Left cardiac atrium (tissue), 4 donors: ENCODE results near the gene EMCN. TPM values are rescaled to one million over a fixed set of nuclear protein-coding genes. Genes with fewer than 3 reads are reported as not detected.
A peak's percentile ranks its signal among the peaks of the same experiment; 100 is the strongest.

Experiments used
- ATAC-seq, 2 donors: fragments of 200-7000 bp; cut with Tn5 transposase; one replicate each; pipeline ENCODE4 v1.9.1; 2020; ENCODE audit warnings: mild to moderate bottlenecking in 2 of 2, moderate library complexity in 2 of 2
- DNase-seq: peaks from one replicate; pipeline ENCODE4 v3.0.0-alpha.2; 2020
- intact Hi-C, 2 donors: fragments of 100-400 bp; cut with DNase I; formaldehyde crosslinking; loops; one replicate each; pipeline versions ENCODE4 v1.14.1 to v1.15.1; 2022 to 2023
- total RNA-seq, 2 donors: library from RNA; stranded (reverse); fragmentation: NEBNext Ultra II Directional; extraction: Animal tissue kit (Norgen Biotek cat#: 25700); gene quantifications; one replicate each; pipeline ENCODE4 v1.2.1, GENCODE V29; 2021
- donor health status: DM: no; HTN: yes; CAD: no.
- donor health status: DM: no; HTN: yes; CAD: no; lungs with severe emphysema.
- donor health status: DM: yes; HTN: yes; CAD: no.
- donor health status: Dilated cardiomyopathy.

EMCN gene
- total RNA-seq, 2 donors from 2014 or later = 31.7 to 67.9 TPM

DNA sequence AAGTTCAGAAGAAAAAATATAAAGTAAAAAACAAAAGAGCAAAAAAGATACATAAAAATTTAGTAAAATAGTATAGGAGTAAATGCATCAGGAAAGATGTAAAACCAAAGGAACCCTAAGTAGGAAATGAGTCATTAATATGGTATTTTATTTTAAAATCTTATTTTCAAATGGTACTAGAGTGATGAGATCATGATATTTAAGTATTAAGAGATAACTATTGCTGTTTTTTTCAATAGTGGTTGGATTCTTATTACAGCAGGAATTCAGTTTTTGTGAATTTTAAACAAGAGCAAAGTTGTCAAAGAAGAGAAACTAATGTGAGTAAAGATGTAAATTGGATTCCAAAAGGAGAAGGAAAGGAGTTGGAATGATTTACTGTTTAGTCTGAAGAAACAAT lies 20.0 kb downstream of the EMCN start:
- ATAC-seq (no peak), DNase-seq (no peak)
- intact Hi-C loops = no loop called here

DNA sequence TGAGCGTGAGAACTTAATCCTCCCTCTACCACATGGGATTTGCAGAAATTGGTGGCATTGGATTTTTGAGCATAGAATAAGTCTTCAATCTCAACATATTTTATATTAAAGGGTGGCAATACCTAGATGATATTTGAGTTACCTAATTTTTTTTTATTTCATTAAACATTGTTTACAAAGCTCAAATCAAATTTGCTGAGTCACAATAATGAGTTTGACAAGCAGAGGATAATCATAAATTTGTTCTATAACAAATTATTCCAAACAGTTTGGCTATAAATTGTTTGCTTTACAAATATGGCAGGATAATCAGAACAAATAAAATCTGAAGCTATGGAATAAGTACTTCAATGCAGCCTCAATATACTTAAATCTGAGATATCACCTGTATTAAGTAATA lies 22.7 kb downstream of the EMCN start:
- intact Hi-C loops = no loop called here
- DNase-seq (no peak), ATAC-seq (no peak)

DNA sequence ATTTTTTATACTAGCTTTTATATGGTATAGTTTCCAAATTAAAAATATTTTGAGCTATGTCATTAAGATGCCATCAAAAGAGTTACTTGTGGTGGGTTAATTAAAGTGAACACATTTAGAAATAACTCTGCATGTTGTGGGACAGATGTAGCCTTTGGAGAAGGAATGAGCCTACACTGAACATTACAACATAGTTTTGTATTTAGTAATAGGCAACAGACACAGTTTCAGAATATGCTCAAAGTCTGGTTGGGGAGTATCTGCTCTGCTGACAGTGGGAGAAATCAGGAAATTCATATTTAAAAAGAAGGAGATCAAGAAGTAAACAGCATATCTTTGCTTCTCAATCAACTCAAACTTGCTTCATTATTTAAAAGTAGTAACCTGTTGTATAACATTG lies 23.7 kb downstream of the EMCN start:
- intact Hi-C loops = no loop called here
- no peak for ATAC-seq
- no peak for DNase-seq

- intact Hi-C loops = no loop called here
These were observed 24.1 kb downstream of the EMCN start for GRCh38 chr4:100493756-100494155.

DNA sequence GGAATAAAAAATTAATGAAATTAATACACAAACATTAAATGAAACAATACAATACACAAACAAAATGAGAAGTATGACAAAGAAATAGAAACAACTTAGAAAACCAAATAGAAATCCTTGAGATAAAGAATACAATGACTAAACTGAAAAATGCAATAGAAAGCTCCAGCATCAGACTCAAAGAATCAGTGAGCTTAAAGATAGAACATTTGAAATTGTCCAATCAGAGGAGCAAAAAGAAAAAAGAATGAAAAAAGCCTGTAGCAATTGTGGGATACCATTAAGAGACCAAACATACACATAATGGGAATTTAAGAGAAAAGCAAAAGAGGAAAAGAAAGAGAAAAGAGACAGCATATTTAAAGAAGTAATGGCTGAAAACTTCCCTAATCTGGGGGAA lies 25.7 kb downstream of the EMCN start:
- ATAC-seq = no peak

More at GRCh38 chr4:100493756-100494155, 24.1 kb downstream of the EMCN start:
- DNase-seq (no peak), ATAC-seq (no peak)

GRCh38 chr4:100489305-100489704 lies 28.5 kb downstream of the EMCN start:
- no peak for ATAC-seq
- intact Hi-C loops = no loop called here

More for the DNA sequence above, 25.7 kb downstream of the EMCN start:
- no peak for DNase-seq
- intact Hi-C loops = no loop called here

GRCh38 chr4:100486496-100486895 lies 31.3 kb downstream of the EMCN start:
- DNase-seq (no peak), ATAC-seq (no peak)
- intact Hi-C loops = no loop called here

More at GRCh38 chr4:100489305-100489704, 28.5 kb downstream of the EMCN start:
- DNase-seq = no peak

DNA sequence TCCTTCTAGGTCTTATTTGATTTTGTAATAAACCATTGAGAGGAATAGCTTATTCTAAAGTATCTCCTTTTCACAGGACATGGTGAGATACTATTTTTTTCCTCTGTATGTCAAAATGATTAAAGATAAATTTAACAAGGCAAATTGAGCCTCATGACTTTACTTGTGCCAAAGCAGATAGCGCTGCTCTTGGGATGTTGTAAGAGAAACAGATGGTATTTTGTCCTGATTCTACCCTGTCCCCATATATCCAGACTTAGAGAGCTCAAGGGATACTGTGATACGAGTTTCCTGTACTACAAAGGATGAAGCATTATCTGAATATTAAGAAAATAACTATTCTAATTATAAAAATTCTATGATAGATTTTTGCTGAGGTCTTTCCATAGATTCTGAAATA lies 34.0 kb downstream of the EMCN start:
- intact Hi-C loops = no loop called here
- ATAC-seq = no peak
- DNase-seq = no peak

GRCh38 chr4:100479971-100480370 lies 37.9 kb downstream of the EMCN start:
- intact Hi-C loops = no loop called here
- ATAC-seq (no peak), DNase-seq (no peak)

DNA sequence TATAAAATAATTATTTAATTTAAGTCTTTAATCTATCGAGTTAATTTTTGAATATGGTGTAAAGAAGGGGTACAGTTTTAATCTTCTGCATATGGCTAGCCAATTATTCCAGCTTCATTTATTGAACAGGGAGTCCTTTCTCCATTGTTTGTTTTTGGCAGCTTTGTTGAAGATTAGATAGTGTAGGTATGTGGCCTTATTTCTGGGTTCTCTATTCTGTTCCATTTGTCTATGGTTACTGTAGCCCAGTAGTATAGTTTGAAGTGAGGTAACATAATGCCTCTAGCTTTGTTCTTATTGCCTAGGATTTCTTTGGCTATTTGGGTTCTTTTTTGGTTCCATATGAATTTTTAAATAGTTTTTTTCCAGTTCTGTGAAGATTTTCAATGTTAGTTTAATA lies 48.3 kb downstream of the EMCN start:
- no peak for DNase-seq
- intact Hi-C loops = no loop called here
- ATAC-seq = no peak

GRCh38 chr4:100466501-100466900 lies 51.3 kb downstream of the EMCN start:
- DNase-seq (no peak), ATAC-seq (no peak)
- intact Hi-C loops = no loop called here

GRCh38 chr4:100461807-100462605 lies 55.8 kb downstream of the EMCN start:
- DNase-seq (no peak), ATAC-seq (no peak)
- intact Hi-C loops = no loop called here

DNA sequence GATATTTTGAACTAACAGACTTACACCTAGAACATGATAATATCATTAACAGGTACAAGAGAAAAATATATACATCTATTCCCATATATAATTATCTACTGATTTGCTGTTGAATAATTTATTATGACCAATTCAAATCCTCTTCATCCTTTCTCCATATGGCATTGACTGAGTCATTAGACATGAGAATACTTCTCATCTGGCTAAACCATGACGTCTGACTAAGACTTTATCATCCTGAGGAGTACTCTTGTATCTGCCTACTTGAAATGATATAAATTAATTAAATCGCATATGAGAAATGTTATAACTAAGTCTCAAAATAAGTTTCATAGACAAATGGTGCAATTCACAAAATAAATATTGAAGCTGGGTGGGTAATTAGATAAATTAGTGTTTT lies 67.4 kb downstream of the EMCN start:
- ATAC-seq (no peak), DNase-seq (no peak)
- intact Hi-C loops = no loop called here

DNA sequence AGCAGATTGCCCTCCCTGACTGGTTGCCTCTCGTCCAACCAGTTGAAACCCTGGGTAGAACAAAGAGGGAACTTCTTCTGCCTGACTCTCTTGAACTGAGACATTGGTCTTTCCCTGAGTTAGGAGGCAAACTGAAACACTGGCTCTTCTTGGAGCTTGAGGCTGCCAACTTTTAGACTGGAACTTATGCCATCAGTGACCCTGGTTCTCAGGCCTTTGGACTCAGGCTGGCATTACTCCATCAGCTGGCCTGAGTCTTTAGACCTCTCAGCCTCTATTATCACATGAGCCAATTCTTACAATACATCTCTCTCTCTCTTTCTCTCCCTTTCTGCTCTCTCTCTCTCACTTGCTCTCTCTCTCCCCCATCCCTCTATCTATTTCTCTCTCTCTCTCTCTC lies 86.4 kb downstream of the EMCN start:
- DNase-seq (no peak), ATAC-seq (no peak)
- intact Hi-C loops = no loop called here

GRCh38 chr4:100430451-100430850 lies 87.4 kb downstream of the EMCN start:
- no peak for DNase-seq
- intact Hi-C loops = no loop called here
- no peak for ATAC-seq

- DNase-seq = no peak
These were observed 88.2 kb downstream of the EMCN start for GRCh38 chr4:100429616-100430015.

DNA sequence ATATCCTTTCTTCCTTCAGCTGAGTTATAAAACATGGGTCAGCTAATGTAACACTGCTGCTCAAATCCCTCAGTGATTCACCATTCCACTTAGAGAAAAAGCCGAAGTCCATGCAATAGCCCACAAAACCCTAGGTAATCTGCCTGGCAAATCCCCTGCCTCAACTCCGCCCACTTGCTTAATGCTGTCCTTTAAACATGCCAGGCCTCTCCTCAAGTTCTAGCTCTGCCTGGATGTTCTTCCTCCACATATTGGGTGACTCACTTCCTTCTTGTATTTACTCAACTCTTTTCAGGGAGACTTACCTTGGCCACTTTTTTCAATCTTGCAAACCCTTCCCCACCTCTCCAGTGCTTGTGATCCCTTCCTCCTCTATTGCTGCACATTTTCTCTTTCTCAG lies 89.8 kb downstream of the EMCN start:
- DNase-seq (no peak), ATAC-seq (no peak)
- intact Hi-C loops = loop anchor here in 1 of 2 donors (10.0 kb wide), 1 partner anchor 333 kb away; no protein-coding TSS in a partner anchor

More at GRCh38 chr4:100429616-100430015, 88.2 kb downstream of the EMCN start:
- ATAC-seq = no peak
- intact Hi-C loops = loop anchor here in 1 of 2 donors (10.0 kb wide), 1 partner anchor 335 kb away; no protein-coding TSS in a partner anchor

DNA sequence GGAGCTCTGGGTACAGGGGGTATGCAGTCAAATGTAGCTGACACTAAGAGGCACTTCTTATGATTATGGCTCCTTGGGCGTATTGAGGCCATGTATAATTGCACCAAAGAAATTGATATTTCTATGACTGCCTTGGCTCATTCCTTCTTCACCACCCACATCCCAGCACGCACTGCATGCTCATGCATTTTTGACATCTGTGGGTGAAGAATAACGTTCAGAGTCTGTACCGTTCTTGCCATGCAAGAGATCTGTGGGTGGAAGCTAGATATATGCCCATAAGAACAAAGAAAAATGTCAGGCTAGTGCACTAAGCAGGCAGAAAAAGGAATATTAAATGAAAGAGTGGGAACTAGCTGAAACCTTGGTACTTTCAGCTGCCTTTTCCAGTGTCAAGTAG lies 93.4 kb downstream of the EMCN start:
- intact Hi-C loops = loop anchor here in 1 of 2 donors (5.0 to 10.0 kb wide), 2 partner anchors 313 to 330 kb away; no protein-coding TSS in a partner anchor
- DNase-seq = no peak
- ATAC-seq = no peak

- ATAC-seq (no peak), DNase-seq (no peak)
- intact Hi-C loops = loop anchor here in 1 of 2 donors (5.0 to 10.0 kb wide), 2 partner anchors 314 to 328 kb away; no protein-coding TSS in a partner anchor
These were observed 94.9 kb downstream of the EMCN start for GRCh38 chr4:100422894-100423293.

- peak; percentile 63 for ATAC-seq
- intact Hi-C loops = loop anchor here in 1 of 2 donors (5.0 to 10.0 kb wide), 2 partner anchors 316 to 327 kb away; no protein-coding TSS in a partner anchor
- no peak for DNase-seq
These were observed 96.4 kb downstream of the EMCN start for GRCh38 chr4:100421361-100421978.
